Mesenchymal stem cell (in vitro differentiated cells and primary cell): ENCODE results near the gene SORBS1.

Experiments
- DNase-seq: peaks from one replicate; pipeline ENCODE4 v3.0.0-alpha.2; 2013
- H2AFZ ChIP-seq: one replicate; pipeline ENCODE4 v1.6.1; 2013; ENCODE audit warnings: low read depth, mild to moderate bottlenecking, control low read depth, inconsistent platforms, low read length, moderate library complexity
- H2AK5ac ChIP-seq: 2 replicates; pipeline ENCODE4 v1.6.1; 2013; ENCODE audit warnings: low read length, moderate library complexity, mild to moderate bottlenecking, inconsistent platforms; ENCODE audit not compliant: severe bottlenecking
- H2BK120ac ChIP-seq: one replicate; pipeline ENCODE4 v1.6.1; 2013; ENCODE audit warnings: low read depth, mild to moderate bottlenecking, inconsistent platforms, low read length, moderate library complexity
- H2BK12ac ChIP-seq, 2 experiments: one replicate each; pipeline ENCODE4 v1.6.1; 2013; ENCODE audit warnings: inconsistent platforms in 2 of 2, low read length in 2 of 2, mild to moderate bottlenecking in 2 of 2, moderate library complexity in 2 of 2, control low read depth in 1 of 2
- H2BK15ac ChIP-seq: one replicate; pipeline ENCODE4 v1.6.1; 2013; ENCODE audit warnings: mild to moderate bottlenecking, low read depth, inconsistent platforms; ENCODE audit not compliant: poor library complexity, severe bottlenecking
- H2BK5ac ChIP-seq: 2 replicates; pipeline ENCODE4 v1.6.1; 2013; ENCODE audit warnings: low read depth, mild to moderate bottlenecking, low read length, control low read depth, inconsistent platforms; ENCODE audit not compliant: poor library complexity, severe bottlenecking
- H3K14ac ChIP-seq, 2 experiments: one replicate each; pipeline ENCODE4 v1.6.1; 2013; ENCODE audit warnings: inconsistent platforms in 2 of 2, low read length in 2 of 2, control low read depth in 1 of 2, mild to moderate bottlenecking in 1 of 2, moderate library complexity in 1 of 2
- H3K18ac ChIP-seq, 2 experiments: one replicate each; pipeline ENCODE4 v1.6.1; 2013; ENCODE audit warnings: inconsistent platforms in 2 of 2, low read length in 2 of 2, control low read depth in 1 of 2, low read depth in 1 of 2, mild to moderate bottlenecking in 1 of 2
- H3K23ac ChIP-seq, 2 experiments: one replicate each; pipeline ENCODE4 v1.6.1; 2013; ENCODE audit warnings: inconsistent platforms in 2 of 2, low read length in 2 of 2, mild to moderate bottlenecking in 2 of 2, moderate library complexity in 2 of 2, control low read depth in 1 of 2
- H3K27ac ChIP-seq: 2 replicates; pipeline ENCODE4 v1.5.1; 2013; ENCODE audit warnings: mild to moderate bottlenecking, moderate library complexity, low read length, control low read depth, inconsistent platforms; ENCODE audit not compliant: poor library complexity, severe bottlenecking
- H3K27me3 ChIP-seq, 2 experiments: 2 replicates each; pipeline versions ENCODE4 v1.6.1 to v1.7.0; 2013; ENCODE audit warnings: low read length in 2 of 2, mild to moderate bottlenecking in 2 of 2, moderate library complexity in 2 of 2, control low read depth in 1 of 2, inconsistent platforms in 1 of 2; ENCODE audit not compliant: control insufficient read depth in 1 of 2, insufficient read depth in 1 of 2
- H3K36me3 ChIP-seq, 2 experiments: 2 replicates each; pipeline versions ENCODE4 v1.6.1 to v1.7.0; 2013; ENCODE audit warnings: low read length in 2 of 2, control low read depth in 1 of 2, inconsistent platforms in 1 of 2, low read depth in 1 of 2, mild to moderate bottlenecking in 1 of 2; ENCODE audit not compliant: insufficient read depth in 2 of 2, control insufficient read depth in 1 of 2
- H3K4ac ChIP-seq, 2 experiments: one replicate each; pipeline ENCODE4 v1.6.1; 2013; ENCODE audit warnings: inconsistent platforms in 2 of 2, low read length in 2 of 2, mild to moderate bottlenecking in 2 of 2, moderate library complexity in 2 of 2, control low read depth in 1 of 2, low read depth in 1 of 2
- H3K4me1 ChIP-seq: 2 replicates; pipeline ENCODE4 v1.6.1; 2013; ENCODE audit warnings: low read depth, low read length, control low read depth; ENCODE audit not compliant: control insufficient read depth, insufficient read depth
- H3K4me2 ChIP-seq: 2 replicates; pipeline ENCODE4 v1.6.1; 2013; ENCODE audit warnings: low read length, mild to moderate bottlenecking, inconsistent platforms; ENCODE audit not compliant: poor library complexity, severe bottlenecking
- H3K4me3 ChIP-seq, 2 experiments: 2 replicates each; pipeline versions ENCODE4 v1.5.1 to v1.7.0; 2013; ENCODE audit warnings: low read length in 2 of 2, mild to moderate bottlenecking in 2 of 2, control low read depth in 1 of 2, low read depth in 1 of 2; ENCODE audit not compliant: insufficient read depth in 1 of 2
- H3K79me1 ChIP-seq: replicated peaks from 2 replicates; pipeline ENCODE4 v1.6.1; 2013; ENCODE audit warnings: mild to moderate bottlenecking, control low read depth, low read length, inconsistent platforms; ENCODE audit not compliant: poor library complexity, severe bottlenecking
- H3K9ac ChIP-seq: 2 replicates; pipeline ENCODE4 v1.7.0; 2013; ENCODE audit warnings: mild to moderate bottlenecking, low read length, moderate library complexity
- H3K9me3 ChIP-seq: 2 replicates; pipeline ENCODE4 v1.7.0; 2013; ENCODE audit warnings: mild to moderate bottlenecking, low read length; ENCODE audit not compliant: control insufficient read depth
- H4K8ac ChIP-seq: one replicate; pipeline ENCODE4 v1.6.1; 2013; ENCODE audit warnings: inconsistent platforms, mild to moderate bottlenecking, low read length, moderate library complexity
- H4K91ac ChIP-seq: one replicate; pipeline ENCODE4 v1.6.1; 2013; ENCODE audit warnings: mild to moderate bottlenecking, low read length, inconsistent platforms
- WGBS: methylation state at CpG from one replicate; pipeline ENCODE4 v1.1.7; 2013; ENCODE audit warnings: mixed read lengths; 5-methylcytosine and 5-hydroxymethylcytosine counted together

Gene SORBS1

GRCh38 chr10:95445837-95446486 lies 115.2 kb downstream of the SORBS1 start:
- H2AFZ ChIP-seq: no peak overlapping the region
- no peak overlapping the region for H3K4me2 ChIP-seq
- peak; percentile 75 for DNase-seq
- H3K79me1 ChIP-seq: no peaks in the 10 kb centered on the region
- H3K9me3 ChIP-seq: no peaks in the 10 kb centered on the region
- no peak overlapping the region for H2AK5ac ChIP-seq
- no peaks in the 10 kb centered on the region for H3K27me3 ChIP-seq
- H3K27ac ChIP-seq: no peak overlapping the region
- H3K9ac ChIP-seq: peak overlapping the region; percentile 38
- no peak overlapping the region for H3K4ac ChIP-seq
- no peak overlapping the region for H3K18ac ChIP-seq
- H2BK5ac ChIP-seq: no peak overlapping the region
- H3K14ac ChIP-seq: no peak overlapping the region
- no peak overlapping the region for H2BK120ac ChIP-seq
- H2BK12ac ChIP-seq: no peak overlapping the region
- no peak overlapping the region for H2BK15ac ChIP-seq
- H3K4me3 ChIP-seq: peak overlapping the region in 1 of 2 experiments; percentile 8
- H3K4me1 ChIP-seq: peaks cover 5% of the 10 kb centered on the region
- 40% methylated on average over 5 of the region's 7 CpGs for WGBS
- no peak overlapping the region for H4K91ac ChIP-seq
- H3K36me3 ChIP-seq: no peaks in the 10 kb centered on the region
- H3K23ac ChIP-seq: no peak overlapping the region
- H4K8ac ChIP-seq: no peak overlapping the region

DNA sequence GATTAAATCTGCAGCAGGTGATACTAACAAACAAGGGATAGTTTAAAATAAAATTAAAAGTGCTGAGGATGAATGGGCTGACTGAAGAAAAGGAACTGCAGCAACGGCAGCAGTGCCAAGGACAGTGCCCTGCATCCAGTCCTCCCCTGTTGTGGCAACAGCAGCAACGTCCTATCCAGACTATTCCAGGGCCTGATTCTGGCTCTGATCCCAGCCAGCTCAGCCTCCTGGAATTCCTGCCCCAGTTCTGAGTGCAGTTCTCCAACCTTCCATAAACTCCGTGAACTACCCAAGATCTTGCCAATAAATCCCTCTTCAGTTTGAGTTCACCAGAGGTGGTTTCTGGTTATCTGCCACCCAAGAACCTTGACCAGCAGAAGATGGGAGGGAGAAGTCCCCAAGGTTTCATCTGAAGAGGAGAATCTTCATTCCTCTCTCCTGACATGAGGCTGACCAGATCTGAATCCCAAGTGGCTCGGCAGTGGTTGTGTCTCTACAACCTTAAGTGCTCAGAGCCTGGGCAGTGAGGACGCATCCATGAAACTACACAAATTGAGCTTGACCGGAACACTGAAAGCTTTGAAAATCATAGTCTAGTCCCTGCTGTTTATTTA lies 115.8 kb downstream of the SORBS1 start:
- Histone ChIP-seq H2AFZ (no peak overlapping the region), H3K4me1 (peaks cover 5% of the 10 kb centered on the region), H3K9me3 (no peaks in the 10 kb centered on the region), H3K4me2 (no peak overlapping the region), H2BK15ac (no peak overlapping the region), H3K4me3 (peak overlapping the region in 1 of 2 experiments; percentile 8), H3K36me3 (no peaks in the 10 kb centered on the region), H3K27me3 (no peaks in the 10 kb centered on the region), H2BK5ac (no peak overlapping the region), H3K23ac (no peak overlapping the region), H3K18ac (no peak overlapping the region), H3K9ac (peak overlapping the region; percentile 38), H3K14ac (no peak overlapping the region), H2AK5ac (no peak overlapping the region), H3K79me1 (no peaks in the 10 kb centered on the region), H2BK120ac (no peak overlapping the region), H4K8ac (no peak overlapping the region), H4K91ac (no peak overlapping the region), H2BK12ac (no peak overlapping the region), H3K27ac (no peak overlapping the region), H3K4ac (no peak overlapping the region)
- WGBS: 43% methylated on average over 5 of the region's 6 CpGs
- peak; percentile 68 for DNase-seq

- Histone ChIP-seq H4K8ac (no peak overlapping the region), H3K4ac (no peak overlapping the region), H2BK5ac (no peak overlapping the region), H3K36me3 (no peaks in the 10 kb centered on the region), H3K18ac (no peak overlapping the region), H3K9ac (no peak overlapping the region), H2BK12ac (no peak overlapping the region), H2BK120ac (no peak overlapping the region), H3K23ac (no peak overlapping the region), H4K91ac (no peak overlapping the region), H3K27me3 (no peaks in the 10 kb centered on the region), H3K4me1 (peaks cover 5% of the 10 kb centered on the region), H2BK15ac (no peak overlapping the region), H2AFZ (no peak overlapping the region), H3K14ac (no peak overlapping the region), H3K79me1 (no peaks in the 10 kb centered on the region), H3K4me3 (no peak overlapping the region), H3K9me3 (no peaks in the 10 kb centered on the region), H3K27ac (no peak overlapping the region), H3K4me2 (no peak overlapping the region), H2AK5ac (no peak overlapping the region)
- WGBS: 95% methylated on average over 5 of the region's 5 CpGs
- no peak for DNase-seq
Measured at GRCh38 chr10:95444792-95445191, 116.4 kb downstream of the SORBS1 start.

DNA sequence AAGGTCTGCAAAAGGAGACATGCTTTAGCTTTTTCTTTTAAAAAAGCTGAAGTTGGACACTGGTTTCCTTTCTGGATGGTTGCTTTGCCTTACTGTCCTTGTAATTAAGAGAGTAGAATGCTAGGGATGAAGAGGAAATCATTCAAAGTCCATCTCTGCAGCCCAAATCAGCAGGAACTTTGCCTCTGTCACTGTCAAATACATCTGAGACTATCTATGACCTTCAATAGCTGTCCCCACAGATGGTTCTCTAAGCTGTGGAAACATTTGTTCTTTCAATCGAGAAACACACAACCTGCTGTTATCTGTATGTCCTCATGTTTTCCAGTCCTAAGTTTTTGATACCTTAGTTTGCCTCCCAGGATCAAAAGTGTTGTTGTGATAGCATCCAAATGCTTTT lies 117.5 kb downstream of the SORBS1 start:
- Histone ChIP-seq H3K79me1 (no peaks in the 10 kb centered on the region), H3K9me3 (no peaks in the 10 kb centered on the region), H2BK12ac (no peak overlapping the region), H3K27ac (no peak overlapping the region), H2AFZ (no peak overlapping the region), H4K8ac (no peak overlapping the region), H2BK120ac (no peak overlapping the region), H2BK15ac (no peak overlapping the region), H3K14ac (no peak overlapping the region), H4K91ac (no peak overlapping the region), H3K23ac (no peak overlapping the region), H3K4me2 (no peak overlapping the region), H3K4me3 (no peak overlapping the region), H3K36me3 (no peaks in the 10 kb centered on the region), H2BK5ac (no peak overlapping the region), H3K4ac (no peak overlapping the region), H3K4me1 (peaks cover 5% of the 10 kb centered on the region), H3K18ac (no peak overlapping the region), H3K9ac (no peak overlapping the region), H3K27me3 (no peaks in the 10 kb centered on the region), H2AK5ac (no peak overlapping the region)
- DNase-seq: no peak
- 90% methylated on average over 1 of the region's 1 CpG for WGBS
